ENCODE results near the gene RAB36.

DNA sequence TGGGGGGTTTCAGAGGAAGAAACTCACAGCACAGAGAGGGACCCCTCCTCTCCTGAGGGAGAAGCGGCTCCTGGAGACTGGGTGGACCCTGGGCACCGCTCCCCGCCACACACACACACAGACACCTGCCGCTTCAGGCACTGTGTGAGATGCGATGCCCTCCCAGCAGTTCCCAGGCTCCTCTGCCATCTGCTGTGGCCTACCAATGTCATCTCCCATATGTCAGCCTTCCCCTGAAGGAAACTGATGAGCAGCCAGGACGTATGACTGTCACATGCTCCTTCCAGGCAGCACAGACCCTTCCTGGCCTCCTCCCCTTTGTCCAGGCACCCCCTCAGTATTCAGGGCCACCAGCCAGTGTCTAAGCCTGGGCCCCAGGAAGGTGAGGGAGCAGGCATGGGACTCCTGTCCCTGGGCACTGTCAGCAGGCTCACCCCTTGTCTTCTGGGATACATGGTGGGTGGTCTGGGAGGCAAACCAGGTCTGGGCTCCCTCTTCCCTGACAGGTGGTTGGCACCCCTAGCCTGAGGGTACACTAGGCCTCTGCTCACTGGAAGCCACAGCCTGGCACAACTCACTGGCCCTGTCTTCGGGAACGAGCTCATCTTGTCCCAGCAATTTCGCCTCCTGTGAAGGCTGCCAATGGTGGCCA lies 23.2 kb downstream of the RAB36 start:
- TF ChIP-seq, protein P1, sequence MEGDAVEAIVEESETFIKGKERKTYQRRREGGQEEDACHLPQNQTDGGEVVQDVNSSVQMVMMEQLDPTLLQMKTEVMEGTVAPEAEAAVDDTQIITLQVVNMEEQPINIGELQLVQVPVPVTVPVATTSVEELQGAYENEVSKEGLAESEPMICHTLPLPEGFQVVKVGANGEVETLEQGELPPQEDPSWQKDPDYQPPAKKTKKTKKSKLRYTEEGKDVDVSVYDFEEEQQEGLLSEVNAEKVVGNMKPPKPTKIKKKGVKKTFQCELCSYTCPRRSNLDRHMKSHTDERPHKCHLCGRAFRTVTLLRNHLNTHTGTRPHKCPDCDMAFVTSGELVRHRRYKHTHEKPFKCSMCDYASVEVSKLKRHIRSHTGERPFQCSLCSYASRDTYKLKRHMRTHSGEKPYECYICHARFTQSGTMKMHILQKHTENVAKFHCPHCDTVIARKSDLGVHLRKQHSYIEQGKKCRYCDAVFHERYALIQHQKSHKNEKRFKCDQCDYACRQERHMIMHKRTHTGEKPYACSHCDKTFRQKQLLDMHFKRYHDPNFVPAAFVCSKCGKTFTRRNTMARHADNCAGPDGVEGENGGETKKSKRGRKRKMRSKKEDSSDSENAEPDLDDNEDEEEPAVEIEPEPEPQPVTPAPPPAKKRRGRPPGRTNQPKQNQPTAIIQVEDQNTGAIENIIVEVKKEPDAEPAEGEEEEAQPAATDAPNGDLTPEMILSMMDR (IDR thresholded peaks at IDR 0.05; ENCODE audit: low read depth, low read length, poor library complexity, severe bottlenecking): no peak
- no peak for TF ChIP-seq EZH2phosphoT487 (IDR thresholded peaks at IDR 0.05; ENCODE audit: borderline replicate concordance, low read length)
